ENCODE data around the gene MARCHF10. TPM values are rescaled to one million over a fixed set of nuclear protein-coding genes. Genes with fewer than 3 reads are reported as not detected.
A peak's percentile ranks its signal among the peaks of the same experiment; 100 is the strongest.
"Not testable (repeated sequence)": the region's sequence is repeated elsewhere in the genome, so short reads cannot be mapped to it uniquely, and the experiment has no call there.

The MARCHF10 gene
- total RNA-seq, 2 experiments from 2014 or later: not detected

DNA sequence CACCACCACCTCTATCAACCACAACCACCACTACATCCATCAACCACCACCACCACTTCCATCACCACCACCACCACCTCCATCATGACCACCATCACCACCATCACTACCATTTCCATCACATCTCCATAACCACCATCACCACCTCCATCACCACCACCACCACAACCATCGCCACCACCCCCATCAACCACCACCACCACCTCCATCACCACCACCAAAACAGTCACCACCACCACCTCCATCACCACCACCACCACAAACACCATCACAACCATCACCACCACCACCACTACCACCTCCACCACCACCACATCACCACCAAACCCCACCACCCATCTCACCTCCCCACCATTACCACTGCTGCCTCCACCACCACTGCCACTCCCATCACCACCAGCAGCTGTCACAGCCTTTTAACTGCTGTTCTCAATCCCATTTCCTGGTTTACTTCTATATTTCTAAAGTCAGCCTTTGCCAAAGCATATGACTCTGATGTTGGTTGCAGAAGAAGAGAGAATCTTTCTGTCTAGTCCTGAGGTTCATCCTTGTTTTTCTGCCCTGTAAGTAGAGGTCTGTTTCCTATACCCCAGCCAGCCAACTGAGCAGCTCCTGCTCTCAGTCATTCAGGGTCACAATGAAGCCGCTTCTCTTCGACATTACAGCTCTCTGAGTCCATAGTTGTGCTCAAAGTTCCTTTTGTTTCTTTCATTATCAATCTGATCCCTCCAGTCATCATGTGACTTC lies 14.0 kb downstream of the MARCHF10 start:
- Mint-ChIP-seq H3K9me3 (ENCODE audit: insufficient read depth) (no peaks in the 10 kb centered on the region), H3K4me3 (peak overlapping the region; percentile 16), H3K4me1 (ENCODE audit: low read depth) (peaks cover 6% of the 10 kb centered on the region), H3K27me3 (ENCODE audit: low read depth) (peaks cover 16% of the 10 kb centered on the region), H3K27ac (peak overlapping the region; percentile 22), H3K36me3 (ENCODE audit: low read depth) (peaks cover 6% of the 10 kb centered on the region)
- POLR2A ChIA-PET: no interaction called here
- DNase-seq: no peak
- CTCF ChIA-PET: no interaction called here
- no peak for ATAC-seq

DNA sequence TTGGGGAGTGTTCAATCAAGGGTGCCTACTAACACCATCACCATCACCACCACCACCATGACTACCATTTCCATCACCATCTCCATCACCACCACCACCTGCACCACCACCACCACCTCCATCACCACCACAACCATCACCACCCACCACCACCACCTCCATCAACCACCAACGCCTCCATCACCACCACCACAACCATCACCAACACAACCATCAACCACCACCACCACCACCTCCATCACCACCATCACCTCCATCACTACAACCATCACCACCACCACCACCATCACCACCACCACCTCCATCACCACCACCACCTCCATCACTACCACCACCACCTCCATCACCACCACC lies 15.7 kb downstream of the MARCHF10 start:
- Mint-ChIP-seq H3K9me3 (ENCODE audit: insufficient read depth) (no peaks in the 10 kb centered on the region), H3K4me1 (ENCODE audit: low read depth) (peaks cover 6% of the 10 kb centered on the region), H3K27me3 (ENCODE audit: low read depth) (peaks cover 16% of the 10 kb centered on the region), H3K27ac (no peak overlapping the region), H3K4me3 (no peak overlapping the region), H3K36me3 (ENCODE audit: low read depth) (peaks cover 6% of the 10 kb centered on the region)
- ChIA-PET CTCF (no interaction called here), POLR2A (no interaction called here)
- DNase-seq: no peak
- no peak for ATAC-seq

DNA sequence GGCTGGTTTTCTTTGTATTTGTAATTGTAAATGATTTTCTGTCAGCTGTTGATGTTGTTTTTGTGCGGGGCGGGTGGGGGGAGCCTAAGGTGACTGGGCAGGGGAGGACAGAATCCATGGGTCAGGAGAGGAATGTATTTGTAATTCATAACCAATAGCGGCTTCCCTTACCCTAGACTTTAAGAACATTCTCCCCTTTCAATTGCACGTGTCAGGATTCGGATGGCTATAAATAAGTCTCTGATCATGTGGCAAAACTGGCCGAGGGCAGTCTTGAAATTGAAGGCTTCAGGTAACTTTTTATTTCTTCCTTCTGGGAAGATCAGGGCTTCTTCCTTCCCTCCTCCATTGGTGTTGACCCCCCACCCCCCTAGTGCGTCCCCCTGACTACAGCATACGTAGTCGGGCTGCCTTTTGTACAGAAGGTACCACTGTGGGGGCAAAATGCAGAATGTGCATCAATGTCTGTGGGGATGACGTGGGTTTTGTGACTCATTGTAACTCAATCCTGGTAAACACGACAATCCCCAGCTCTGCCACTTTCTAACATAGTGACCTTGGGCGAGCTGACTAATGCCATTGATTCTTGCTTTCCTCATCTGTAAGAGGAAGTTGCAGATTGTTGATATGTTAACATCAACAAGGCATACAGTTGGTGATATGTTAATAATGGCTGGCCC lies 16.2 kb downstream of the MARCHF10 start:
- ChIA-PET CTCF (no interaction called here), POLR2A (no interaction called here)
- H3K36me3 Mint-ChIP-seq (ENCODE audit: low read depth): peaks cover 6% of the 10 kb centered on the region
- no peak overlapping the region for H3K27ac Mint-ChIP-seq
- no peaks in the 10 kb centered on the region for H3K9me3 Mint-ChIP-seq (ENCODE audit: insufficient read depth)
- H3K4me3 Mint-ChIP-seq: no peak overlapping the region
- H3K4me1 Mint-ChIP-seq (ENCODE audit: low read depth): peaks cover 6% of the 10 kb centered on the region
- ATAC-seq: no peak
- no peak for DNase-seq
- H3K27me3 Mint-ChIP-seq (ENCODE audit: low read depth): peaks cover 16% of the 10 kb centered on the region

DNA sequence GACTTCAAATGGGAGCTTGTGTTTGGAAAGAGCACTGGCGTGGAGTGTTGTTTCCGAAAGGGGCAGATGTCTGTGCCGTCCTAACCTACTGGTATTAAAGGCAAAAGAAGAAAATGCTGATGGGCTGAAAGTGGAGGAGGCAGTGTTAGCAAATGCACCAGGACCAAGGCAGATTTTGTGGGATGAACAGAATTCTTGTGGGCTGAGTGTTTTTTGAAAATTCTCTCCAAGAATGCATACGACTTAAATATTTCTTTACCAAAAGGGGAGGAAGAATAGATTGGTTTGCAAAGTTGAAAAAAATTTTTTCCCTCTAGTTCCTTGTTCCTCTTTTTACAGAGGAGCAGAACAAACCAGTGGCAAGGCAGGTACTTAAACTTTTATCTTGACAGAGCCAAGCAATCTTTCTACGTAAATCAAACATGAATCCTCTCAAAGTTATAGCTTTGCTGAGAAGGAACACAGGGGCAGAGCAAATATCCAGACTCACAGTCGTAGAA lies 16.8 kb downstream of the MARCHF10 start:
- no peak for ATAC-seq
- POLR2A ChIA-PET: no interaction called here
- CTCF ChIA-PET: no interaction called here
- Mint-ChIP-seq H3K27ac (no peak overlapping the region), H3K4me1 (ENCODE audit: low read depth) (peaks cover 6% of the 10 kb centered on the region), H3K4me3 (no peak overlapping the region), H3K27me3 (ENCODE audit: low read depth) (peaks cover 16% of the 10 kb centered on the region), H3K36me3 (ENCODE audit: low read depth) (peaks cover 6% of the 10 kb centered on the region), H3K9me3 (ENCODE audit: insufficient read depth) (no peaks in the 10 kb centered on the region)
- no peak for DNase-seq

GRCh38 chr17:62790564-62790986 lies 17.5 kb downstream of the MARCHF10 start:
- H3K36me3 Mint-ChIP-seq (ENCODE audit: low read depth): peaks cover 6% of the 10 kb centered on the region
- ATAC-seq (no peak), DNase-seq (no peak)
- CTCF ChIA-PET: no interaction called here
- no peak overlapping the region for H3K27ac Mint-ChIP-seq
- peaks cover 16% of the 10 kb centered on the region for H3K27me3 Mint-ChIP-seq (ENCODE audit: low read depth)
- no peaks in the 10 kb centered on the region for H3K9me3 Mint-ChIP-seq (ENCODE audit: insufficient read depth)
- POLR2A ChIA-PET: no interaction called here
- H3K4me1 Mint-ChIP-seq (ENCODE audit: low read depth): peaks cover 6% of the 10 kb centered on the region
- no peak overlapping the region for H3K4me3 Mint-ChIP-seq

DNA sequence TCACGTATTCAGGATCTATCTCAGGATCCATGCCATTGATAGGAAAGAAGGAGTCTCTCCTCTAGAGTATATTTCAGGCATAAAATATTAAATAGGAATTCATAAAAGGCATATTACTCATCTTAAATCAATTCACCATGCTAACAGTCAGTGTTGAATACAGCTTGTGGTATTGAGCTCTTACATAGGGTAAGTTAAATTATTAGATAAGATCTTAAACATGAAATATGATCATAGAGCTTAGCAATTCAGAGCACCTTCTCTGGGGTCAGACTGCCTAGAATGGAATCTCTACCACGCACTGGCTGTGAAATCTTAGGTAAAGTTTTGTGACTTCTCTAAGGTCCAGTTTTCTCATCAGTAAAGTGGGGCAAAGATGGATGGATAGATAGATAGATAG lies 20.7 kb downstream of the MARCHF10 start:
- DNase-seq: no peak
- Mint-ChIP-seq H3K27me3 (ENCODE audit: low read depth) (peaks cover 19% of the 10 kb centered on the region), H3K4me3 (no peak overlapping the region), H3K36me3 (ENCODE audit: low read depth) (no peaks in the 10 kb centered on the region), H3K4me1 (ENCODE audit: low read depth) (no peaks in the 10 kb centered on the region), H3K9me3 (ENCODE audit: insufficient read depth) (no peaks in the 10 kb centered on the region), H3K27ac (no peak overlapping the region)
- no peak for ATAC-seq
- ChIA-PET POLR2A (no interaction called here), CTCF (no interaction called here)

DNA sequence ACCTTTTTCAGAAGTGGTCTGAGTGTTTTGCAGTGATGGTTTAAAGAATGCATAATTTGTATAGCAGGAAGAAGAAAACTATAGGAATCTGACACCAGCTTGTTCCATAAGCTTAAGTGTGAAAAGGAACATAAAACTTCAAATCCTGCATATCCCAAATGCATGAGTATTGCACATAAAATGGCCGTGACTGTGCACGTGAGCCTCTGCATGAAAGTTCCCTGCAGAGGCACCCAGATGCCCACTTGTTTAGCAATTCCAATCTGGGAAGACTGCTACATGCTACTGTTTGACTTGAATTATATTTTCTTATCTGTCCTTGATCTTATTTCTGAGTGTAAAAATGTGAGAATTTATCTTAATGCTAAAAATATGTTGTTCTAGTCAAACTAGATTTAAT lies 21.5 kb downstream of the MARCHF10 start:
- no peaks in the 10 kb centered on the region for H3K36me3 Mint-ChIP-seq (ENCODE audit: low read depth)
- no peak overlapping the region for H3K4me3 Mint-ChIP-seq
- no peak overlapping the region for H3K27ac Mint-ChIP-seq
- CTCF ChIA-PET: no interaction called here
- POLR2A ChIA-PET: no interaction called here
- peaks cover 17% of the 10 kb centered on the region for H3K27me3 Mint-ChIP-seq (ENCODE audit: low read depth)
- no peaks in the 10 kb centered on the region for H3K4me1 Mint-ChIP-seq (ENCODE audit: low read depth)
- no peak for DNase-seq
- no peaks in the 10 kb centered on the region for H3K9me3 Mint-ChIP-seq (ENCODE audit: insufficient read depth)
- ATAC-seq: no peak

DNA sequence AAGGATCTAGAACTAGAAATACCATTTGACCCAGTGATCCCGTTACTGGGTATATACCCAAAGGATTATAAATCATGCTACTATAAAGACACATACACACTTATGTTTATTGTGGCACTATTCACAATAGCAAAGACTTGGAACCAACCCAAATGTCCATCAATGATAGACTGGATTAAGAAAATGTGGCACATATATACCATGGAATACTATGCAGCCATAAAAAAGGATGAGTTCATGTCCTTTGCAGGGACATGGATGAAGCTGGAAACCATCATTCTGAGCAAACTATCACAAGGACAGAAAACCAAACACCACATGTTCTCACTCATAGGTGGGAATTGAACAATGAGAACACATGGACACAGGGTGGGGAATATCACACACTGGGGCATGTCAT lies 22.1 kb downstream of the MARCHF10 start:
- ATAC-seq; H3K4me1 Mint-ChIP-seq (ENCODE audit: low read depth); CTCF ChIA-PET; POLR2A ChIA-PET; H3K4me3 Mint-ChIP-seq; H3K9me3 Mint-ChIP-seq (ENCODE audit: insufficient read depth); DNase-seq; H3K27ac Mint-ChIP-seq; H3K36me3 Mint-ChIP-seq (ENCODE audit: low read depth): not testable (repeated sequence)
- peaks cover 16% of the 10 kb centered on the region for H3K27me3 Mint-ChIP-seq (ENCODE audit: low read depth)

DNA sequence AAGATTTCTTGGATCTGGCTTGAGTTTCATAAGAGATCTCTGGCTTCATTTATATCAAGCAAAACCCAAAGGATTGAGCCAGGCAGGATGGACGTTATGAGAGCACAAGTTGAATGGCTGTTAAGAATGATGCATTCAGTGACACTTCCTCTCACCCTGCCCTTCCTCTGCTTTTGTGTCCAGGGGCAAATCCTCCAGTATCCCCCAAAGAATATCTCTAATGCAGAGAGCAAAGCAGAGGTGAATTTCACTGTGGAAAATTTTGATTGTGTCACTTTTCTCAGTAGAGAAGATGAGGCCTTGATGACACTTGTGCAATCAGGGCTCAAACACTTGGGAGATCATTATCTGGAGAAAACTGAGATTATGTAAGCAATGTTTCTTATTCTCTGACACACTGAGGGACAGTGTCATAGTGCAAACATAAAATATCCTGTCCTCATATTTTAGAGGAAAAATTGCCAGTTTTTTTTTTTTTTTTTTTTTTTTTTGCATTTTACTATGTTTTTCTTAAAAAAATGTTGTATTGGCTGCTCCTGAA lies 25.3 kb downstream of the MARCHF10 start:
- DNase-seq: no peak
- Mint-ChIP-seq H3K36me3 (ENCODE audit: low read depth) (no peaks in the 10 kb centered on the region), H3K27ac (no peak overlapping the region), H3K4me3 (no peak overlapping the region), H3K4me1 (ENCODE audit: low read depth) (no peaks in the 10 kb centered on the region), H3K27me3 (ENCODE audit: low read depth) (peaks cover 11% of the 10 kb centered on the region), H3K9me3 (ENCODE audit: insufficient read depth) (no peaks in the 10 kb centered on the region)
- CTCF ChIA-PET: no interaction called here
- POLR2A ChIA-PET: no interaction called here
- no peak for ATAC-seq

- Mint-ChIP-seq H3K4me3 (no peak overlapping the region), H3K36me3 (ENCODE audit: low read depth) (no peaks in the 10 kb centered on the region), H3K4me1 (ENCODE audit: low read depth) (no peaks in the 10 kb centered on the region), H3K9me3 (ENCODE audit: insufficient read depth) (no peaks in the 10 kb centered on the region), H3K27me3 (ENCODE audit: low read depth) (peaks cover 11% of the 10 kb centered on the region), H3K27ac (no peak overlapping the region)
- ATAC-seq: no peak
- POLR2A ChIA-PET: no interaction called here
- no peak for DNase-seq
- CTCF ChIA-PET: no interaction called here
Measured at GRCh38 chr17:62781831-62782251, 26.3 kb downstream of the MARCHF10 start.

DNA sequence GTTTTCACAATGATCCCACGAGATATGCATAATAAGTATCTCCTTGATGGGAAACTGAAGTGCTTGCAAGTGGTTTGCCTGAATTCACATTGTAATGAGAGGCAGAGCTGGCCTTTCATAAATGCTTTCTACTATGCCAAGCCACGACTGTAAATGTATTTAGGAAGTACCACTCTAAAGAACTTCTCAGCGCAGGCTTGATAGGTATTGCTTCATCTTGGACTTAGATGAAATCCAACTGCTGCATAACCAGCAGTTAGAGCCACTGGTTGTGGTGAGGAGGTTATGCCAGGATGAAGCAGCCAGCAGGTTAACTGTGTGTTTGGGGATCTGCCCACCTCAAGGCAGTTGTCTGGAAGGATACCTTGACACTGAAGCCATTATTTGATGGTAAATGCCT lies 26.8 kb downstream of the MARCHF10 start:
- Mint-ChIP-seq H3K27me3 (ENCODE audit: low read depth) (peaks cover 11% of the 10 kb centered on the region), H3K4me1 (ENCODE audit: low read depth) (no peaks in the 10 kb centered on the region), H3K9me3 (ENCODE audit: insufficient read depth) (no peaks in the 10 kb centered on the region), H3K4me3 (no peak overlapping the region), H3K36me3 (ENCODE audit: low read depth) (no peaks in the 10 kb centered on the region), H3K27ac (no peak overlapping the region)
- CTCF ChIA-PET: no interaction called here
- POLR2A ChIA-PET: no interaction called here
- DNase-seq: no peak
- ATAC-seq: no peak

DNA sequence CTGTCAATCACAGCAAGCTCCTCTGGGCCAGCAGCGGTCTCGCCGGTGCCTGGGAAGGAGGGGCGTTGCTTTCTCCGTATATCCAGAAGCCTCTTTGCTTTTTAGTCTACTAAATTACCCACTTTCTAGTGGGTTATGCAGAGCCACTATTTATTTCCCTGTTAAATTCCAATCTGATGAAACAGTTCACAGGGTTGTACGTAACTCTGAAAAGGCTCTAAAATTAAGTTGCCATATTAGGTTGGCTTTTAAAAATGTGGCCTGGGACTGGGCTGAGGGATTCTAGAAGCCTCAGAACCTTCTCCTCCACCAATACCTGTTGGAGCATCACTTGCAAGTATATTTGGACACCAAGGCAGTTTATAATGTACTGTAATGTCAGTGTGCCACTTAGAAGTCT lies 27.2 kb downstream of the MARCHF10 start:
- Mint-ChIP-seq H3K27me3 (ENCODE audit: low read depth) (peaks cover 11% of the 10 kb centered on the region), H3K36me3 (ENCODE audit: low read depth) (no peaks in the 10 kb centered on the region), H3K4me3 (no peak overlapping the region), H3K27ac (no peak overlapping the region), H3K9me3 (ENCODE audit: insufficient read depth) (no peaks in the 10 kb centered on the region), H3K4me1 (ENCODE audit: low read depth) (no peaks in the 10 kb centered on the region)
- POLR2A ChIA-PET: no interaction called here
- ATAC-seq: no peak
- DNase-seq: no peak
- CTCF ChIA-PET: no interaction called here
